Stimulated activated CD8-positive, alpha-beta memory T cell treated with anti-CD3 and anti-CD28 coated beads, Interleukin-2, amount 100 ng/mL, for 1 hour (primary cell): ENCODE data around the gene CDNF.

ENCODE experiments used
- DNase-seq, 2 donors: peaks; one replicate each; pipeline ENCODE4 v3.0.0-alpha.2; 2020; ENCODE audit warnings: low read depth in 2 of 2

The CDNF gene

DNA sequence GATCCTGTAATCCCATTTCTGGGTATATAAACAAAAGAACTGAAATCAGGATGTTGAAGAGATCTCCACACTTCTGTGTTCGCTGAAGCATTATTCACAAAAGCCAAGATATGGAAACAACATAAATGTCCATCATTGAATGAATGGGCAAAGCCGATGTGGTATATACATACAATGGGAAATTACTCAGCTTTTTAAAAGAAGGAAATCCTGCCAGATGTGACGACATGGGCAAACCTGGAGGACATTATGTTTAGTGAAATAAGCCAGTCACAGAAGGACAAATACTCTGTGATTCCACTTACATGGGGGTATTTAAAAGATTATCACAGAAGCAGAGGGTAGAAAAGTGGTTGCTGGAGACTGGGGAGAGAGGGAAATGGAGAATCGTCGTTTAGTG, 39.2 kb downstream of the CDNF start:
- DNase-seq, result no peak

DNA sequence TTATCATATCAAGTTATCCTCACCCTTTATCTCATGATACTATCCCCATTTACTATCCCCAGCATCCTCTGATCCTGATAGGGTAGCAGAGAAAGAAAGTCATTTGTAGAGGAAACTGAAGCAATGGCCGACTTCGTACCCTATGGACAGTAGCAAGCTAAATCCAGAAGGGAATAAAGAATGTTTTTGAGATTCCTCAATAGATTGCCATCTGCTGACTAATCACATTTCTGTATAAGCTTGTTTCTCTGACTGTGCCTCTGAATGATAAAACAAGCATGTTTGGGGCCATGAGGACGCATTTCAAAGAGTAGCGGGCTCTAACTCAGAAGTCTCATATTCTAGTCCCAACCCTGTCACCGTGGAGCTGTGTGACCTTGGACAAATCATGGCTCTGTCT, 49.9 kb downstream of the CDNF start:
- DNase-seq, result no peak

DNA sequence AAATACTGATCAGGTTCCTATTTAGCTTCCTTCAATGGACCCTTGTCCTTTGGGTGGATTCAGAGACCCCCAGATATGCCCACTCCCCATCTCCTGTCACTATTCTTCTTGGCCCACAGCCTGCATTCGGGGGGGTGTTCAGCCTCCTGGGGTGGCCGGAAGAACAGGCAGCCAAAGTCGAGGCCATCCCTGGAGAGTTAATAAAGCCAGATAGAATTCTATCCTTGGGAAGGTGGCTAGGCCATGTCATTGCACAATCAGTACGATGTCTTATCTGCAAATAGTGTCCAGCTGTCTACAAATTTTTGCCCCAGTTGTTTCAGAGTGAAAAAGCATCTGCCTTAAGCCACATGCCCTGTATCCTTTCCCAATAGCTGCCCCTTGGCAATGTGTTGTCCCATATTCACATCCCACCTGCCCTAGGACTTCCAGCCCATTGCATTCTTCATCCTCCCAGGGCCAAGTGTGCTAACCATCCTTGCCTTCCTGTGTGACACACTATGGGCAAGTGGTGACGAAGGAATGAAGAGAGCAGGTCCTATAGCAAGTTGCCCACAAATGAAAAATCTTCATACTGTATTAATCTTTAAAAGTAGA, 53.3 kb downstream of the CDNF start:
- DNase-seq, result no peak

DNA sequence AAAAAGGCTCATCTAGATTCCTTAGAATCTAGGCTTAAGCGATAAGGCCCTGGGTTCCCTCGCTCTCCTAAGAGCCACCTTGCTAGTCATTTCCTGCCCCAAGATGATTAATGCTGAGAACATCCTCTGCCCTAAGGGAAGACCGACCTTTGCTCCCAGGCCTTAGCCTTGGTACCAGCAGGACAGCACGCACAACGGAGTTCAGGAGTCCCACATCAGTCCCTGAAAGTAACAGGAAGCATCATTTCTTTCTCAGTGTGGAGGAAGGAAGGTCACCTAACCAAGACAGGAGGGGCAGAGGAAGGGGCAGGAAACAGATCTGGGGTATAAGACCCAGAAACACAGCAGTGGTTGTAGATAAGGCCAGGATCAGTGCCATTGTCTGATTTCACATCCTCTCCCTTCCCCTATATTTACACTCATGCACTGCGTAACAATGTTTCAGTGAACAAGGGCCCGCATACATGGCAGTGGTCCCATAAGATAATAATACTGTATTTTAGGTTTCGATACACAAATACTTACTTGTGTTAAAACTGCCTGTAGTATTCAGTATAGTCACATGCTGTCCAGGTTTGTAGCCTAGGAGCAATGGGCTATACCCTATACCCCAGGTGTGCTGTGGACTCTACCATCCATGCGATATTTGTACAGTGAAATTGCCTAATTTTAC, 55.0 kb downstream of the CDNF start:
- no peak for DNase-seq

DNA sequence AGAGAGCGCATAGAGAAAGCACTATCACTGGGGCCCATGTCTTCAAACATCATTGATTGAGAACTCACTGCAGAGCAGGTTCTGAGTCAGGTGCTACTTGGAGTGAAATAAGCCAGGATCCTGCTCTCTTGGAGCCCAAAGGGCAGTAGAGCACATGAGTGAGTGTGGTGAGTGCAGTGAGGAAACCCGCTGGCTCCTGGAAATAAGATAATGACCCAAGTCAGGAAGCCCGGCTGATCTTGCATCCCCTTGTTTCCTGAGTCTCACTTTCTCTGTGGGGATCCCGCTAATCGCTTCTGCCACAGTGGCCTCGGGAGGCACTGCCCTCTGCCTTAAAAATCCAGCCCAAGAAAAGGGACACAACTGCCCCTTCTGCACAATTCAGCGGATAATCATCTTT, 56.1 kb downstream of the CDNF start:
- DNase-seq, result no peak

DNA sequence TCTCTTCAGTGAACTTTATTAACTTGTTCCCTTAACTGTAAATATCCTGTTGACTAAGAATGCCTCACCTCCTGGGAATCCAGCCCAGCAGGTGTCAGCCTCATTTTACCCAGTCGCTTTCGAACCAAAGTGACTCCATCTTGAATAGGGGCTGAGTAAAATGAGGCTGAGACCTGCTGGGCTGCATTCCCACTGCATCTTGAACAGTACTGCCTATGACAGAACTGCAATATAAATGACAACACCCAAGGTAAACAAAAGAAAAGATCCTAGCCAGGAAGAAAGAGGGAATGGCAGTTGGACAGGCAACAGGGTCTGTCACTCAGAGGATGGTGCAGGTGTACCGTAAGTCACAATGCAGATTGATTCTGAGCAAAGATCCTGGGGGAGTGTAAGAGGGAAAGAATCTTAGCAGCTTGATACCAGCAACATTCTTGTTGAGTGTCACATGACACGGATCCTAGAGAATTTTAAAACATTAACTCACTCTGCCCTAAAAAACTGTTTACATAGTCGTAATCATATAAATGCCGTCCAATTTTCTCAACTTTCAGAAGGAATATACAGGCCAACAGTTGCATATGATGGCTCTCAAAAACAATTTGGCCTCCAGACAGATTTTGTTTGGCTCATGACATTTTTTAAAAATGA, 58.7 kb downstream of the CDNF start:
- no peak for DNase-seq

DNA sequence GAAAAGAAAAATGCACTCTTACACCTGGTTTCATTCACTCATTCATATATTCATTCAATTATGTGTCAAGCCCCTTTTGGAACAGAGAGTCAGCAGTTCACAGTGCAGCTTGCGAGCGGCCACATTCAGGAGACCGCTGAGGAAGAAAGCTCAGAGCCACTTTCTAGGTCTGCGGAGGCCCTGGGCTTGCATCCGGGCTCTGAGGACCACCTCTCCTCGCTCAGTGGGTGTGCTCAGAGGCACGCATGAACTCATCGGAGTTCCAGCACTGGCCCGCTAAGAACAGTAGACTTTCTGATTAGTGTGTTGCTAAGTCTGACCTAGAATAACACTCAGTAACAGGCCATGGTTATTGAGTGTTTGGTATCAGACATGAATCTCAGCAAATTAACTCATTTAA, 61.3 kb downstream of the CDNF start:
- DNase-seq, result no peak

DNA sequence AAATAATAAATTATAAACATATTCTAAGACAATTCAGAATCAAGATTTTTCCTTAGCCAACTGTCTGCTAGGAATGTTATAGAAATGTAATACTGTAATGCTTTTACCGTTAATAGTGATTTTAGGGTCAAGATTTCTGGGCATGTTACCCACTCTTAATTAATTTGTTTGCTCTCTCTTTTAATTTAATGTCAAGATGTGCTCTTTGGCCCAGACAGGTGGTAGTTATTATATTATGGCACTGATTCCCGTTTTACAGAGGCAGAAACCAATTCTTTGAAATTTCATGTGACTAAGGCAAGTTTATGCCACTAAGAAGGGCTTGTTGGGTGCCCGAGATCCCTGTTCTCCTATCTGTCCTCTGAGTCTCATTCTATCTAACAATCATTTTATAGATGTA, 62.2 kb downstream of the CDNF start:
- DNase-seq, result no peak

DNA sequence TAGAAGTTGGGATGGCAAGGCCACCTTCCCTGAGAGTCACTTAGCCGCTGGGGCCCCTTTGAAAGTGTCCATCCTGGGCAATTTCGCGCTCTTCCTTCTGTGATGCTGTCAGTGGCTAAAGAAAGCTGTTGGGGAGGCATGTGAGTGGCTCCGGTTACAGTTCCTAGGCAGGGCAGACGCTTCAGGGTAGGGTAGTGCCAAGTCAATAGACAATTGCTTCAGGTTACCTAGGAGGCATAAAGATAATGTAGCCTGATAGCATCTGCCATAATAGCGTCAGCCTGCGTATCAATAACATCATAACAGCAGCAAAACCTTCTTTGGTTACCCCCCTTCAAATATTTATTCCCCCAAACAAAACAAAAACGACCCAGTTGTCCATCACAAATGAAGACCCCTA, 63.0 kb downstream of the CDNF start, which contains the start of gene FAM107B:
FAM107B (minus strand) TSS at position 101 of the 400 bp plus-strand sequence. CDS start 234 bp downstream, outside the sequence.
- no peak for DNase-seq

DNA sequence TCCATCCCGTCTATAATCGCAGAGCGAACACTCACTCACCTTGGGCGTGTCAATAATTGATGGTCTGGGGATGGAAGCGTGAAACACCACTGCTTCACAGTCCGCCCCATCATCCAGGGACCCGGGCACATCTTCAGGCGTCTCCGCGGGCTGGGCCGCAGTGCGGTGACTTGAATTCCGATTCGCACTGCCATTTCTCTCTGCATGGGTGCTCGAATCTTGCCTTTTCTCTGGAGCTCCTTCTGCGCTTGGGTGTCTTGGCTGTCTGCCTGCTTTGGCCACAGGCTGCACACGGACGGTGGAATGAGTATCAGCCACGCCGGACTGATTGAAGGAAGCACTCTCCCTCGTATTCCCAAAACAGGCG, 63.6 kb downstream of the CDNF start:
- DNase-seq, result no peak

DNA sequence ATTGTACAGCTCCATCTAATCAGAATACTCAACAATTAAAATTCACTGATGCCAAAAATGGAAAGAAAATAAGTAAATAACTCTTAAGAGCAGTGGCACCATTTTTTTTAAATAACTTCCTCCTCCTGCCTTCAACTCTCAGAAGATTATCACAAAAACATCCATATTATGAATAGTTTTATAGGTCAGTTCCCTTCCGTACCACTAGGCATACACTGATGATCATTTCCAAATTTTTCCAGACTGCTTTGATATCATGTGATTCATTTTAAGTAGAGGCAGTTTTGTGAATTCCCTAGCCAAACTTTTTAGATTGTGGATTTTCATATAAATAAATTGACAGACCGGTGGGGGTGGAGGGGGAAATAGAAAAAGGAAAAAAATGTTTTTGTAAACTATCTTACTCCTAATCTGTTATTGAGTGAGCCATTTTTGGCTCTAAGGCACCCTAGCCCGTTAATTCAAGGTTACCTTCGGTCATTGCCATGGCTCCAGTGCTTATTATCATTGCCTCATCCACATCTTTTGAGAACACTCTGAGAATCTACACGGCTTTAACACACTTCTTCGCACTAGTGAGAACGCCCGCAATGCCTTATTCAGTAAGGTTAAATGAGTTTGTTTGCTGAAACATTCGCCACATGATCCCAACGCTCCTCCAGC, 64.2 kb downstream of the CDNF start:
- no peak for DNase-seq

DNA sequence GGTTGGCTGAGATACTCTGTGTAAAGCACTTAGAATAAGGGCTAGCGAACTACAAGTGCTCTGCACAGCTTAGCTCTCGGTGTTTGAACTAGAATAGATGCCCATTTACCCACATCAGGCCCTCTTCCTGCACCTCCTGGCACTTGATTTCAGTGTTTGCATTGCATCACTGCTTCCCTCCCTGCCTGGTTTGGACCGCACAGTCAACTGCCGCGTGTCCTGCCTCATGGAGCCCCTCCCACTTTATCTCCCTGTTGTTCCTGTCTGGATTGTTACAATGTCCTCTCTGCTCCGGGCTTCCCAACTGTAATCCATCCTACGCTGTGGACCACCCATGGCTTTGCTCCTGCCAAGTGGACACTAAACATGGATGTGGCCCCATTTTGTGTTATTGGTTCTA, 65.4 kb downstream of the CDNF start:
- no peak for DNase-seq

DNA sequence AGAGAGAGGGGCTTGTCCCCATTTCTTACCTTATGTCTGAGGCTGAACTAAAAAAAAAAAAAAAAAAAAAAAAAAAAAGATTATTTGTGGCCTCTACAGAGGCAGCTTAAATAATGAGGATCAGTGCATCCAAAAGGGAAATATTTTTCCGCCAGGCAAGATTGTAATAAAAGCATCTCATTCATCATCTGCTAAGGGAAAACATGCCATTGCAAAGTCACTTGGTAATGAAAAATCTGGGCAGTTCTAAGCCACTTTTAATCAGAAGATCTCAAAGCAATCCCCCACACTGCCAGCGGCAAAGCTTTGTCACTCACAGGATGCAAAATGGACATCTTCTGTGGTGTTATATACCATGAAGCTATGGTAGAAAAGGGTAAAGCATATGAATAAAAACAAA, 66.9 kb downstream of the CDNF start:
- no peak for DNase-seq
